CD4-positive, alpha-beta T cell (primary cell): ENCODE results near the gene RRP12. TPM values are rescaled to one million over a fixed set of nuclear protein-coding genes. Genes with fewer than 3 reads are reported as not detected.

Source experiments
- ATAC-seq: fragments of 200-7000 bp; cut with Tn5 transposase; one replicate; pipeline ENCODE4 v1.10.0; 2022; ENCODE audit warnings: mild to moderate bottlenecking; ENCODE audit not compliant: poor library complexity
- CTCF ChIA-PET: fragments of 350-600 bp; sonication (Branson Sonifier 250); formaldehyde crosslinking; loops from one replicate; lab custom pipeline; 2021; ENCODE audit warnings: antibody characterized with exemption, inconsistent platforms; lab: Charles Lee
- POLR2A ChIA-PET: fragments of 350-600 bp; sonication (Branson Sonifier 250); formaldehyde crosslinking; loops from one replicate; lab custom pipeline; 2021; ENCODE audit warnings: antibody characterized with exemption, inconsistent platforms; lab: Charles Lee
- DNase-seq, 14 experiments: peaks; one replicate each; pipeline ENCODE4 v3.0.0-alpha.2; 2013 to 2020; ENCODE audit warnings: mixed read lengths in 2 of 14
- H3K27ac ChIP-seq, 2 donors: one replicate each; pipeline versions ENCODE4 v1.5.1 to v1.7.0; 2013; ENCODE audit warnings: low read length in 2 of 2, low read depth in 1 of 2, mild to moderate bottlenecking in 1 of 2
- H3K27me3 ChIP-seq, 2 experiments: 1 replicate in 1 of 2; 2 replicates in 1 of 2; pipeline versions ENCODE4 v1.6.1 to v1.7.0; 2013; ENCODE audit warnings: low read length in 2 of 2, control low read depth in 1 of 2, mild to moderate bottlenecking in 1 of 2, moderate library complexity in 1 of 2; ENCODE audit not compliant: insufficient read depth in 2 of 2, control insufficient read depth in 1 of 2
- H3K36me3 ChIP-seq: one replicate; pipeline ENCODE4 v1.6.1; 2013; ENCODE audit warnings: low read length, control low read depth; ENCODE audit not compliant: insufficient read depth
- H3K4me1 ChIP-seq: one replicate; pipeline ENCODE4 v1.6.1; 2013; ENCODE audit warnings: low read length, control low read depth; ENCODE audit not compliant: insufficient read depth
- H3K4me3 ChIP-seq: one replicate; pipeline ENCODE4 v1.5.1; 2013; ENCODE audit warnings: mild to moderate bottlenecking, low read length, moderate library complexity
- H3K9me3 ChIP-seq, 2 experiments: 1 replicate in 1 of 2; 2 replicates in 1 of 2; pipeline versions ENCODE4 v1.6.1 to v1.7.0; 2013; ENCODE audit warnings: low read length in 2 of 2, mild to moderate bottlenecking in 2 of 2, control low read depth in 1 of 2, moderate library complexity in 1 of 2; ENCODE audit not compliant: control insufficient read depth in 1 of 2, insufficient read depth in 1 of 2
- H3K27ac Mint-ChIP-seq: one replicate; pipeline ENCODE4 v1.8.0; 2020; ENCODE audit warnings: mixed read lengths
- H3K27me3 Mint-ChIP-seq: one replicate; pipeline ENCODE4 v1.8.0; 2021; ENCODE audit warnings: mixed read lengths
- H3K36me3 Mint-ChIP-seq: one replicate; pipeline ENCODE4 v1.8.0; 2021; ENCODE audit warnings: low read depth, mixed read lengths
- H3K4me1 Mint-ChIP-seq: one replicate; pipeline ENCODE4 v1.8.0; 2021; ENCODE audit warnings: low read depth, mixed read lengths
- H3K4me3 Mint-ChIP-seq: one replicate; pipeline ENCODE4 v1.8.0; 2020; ENCODE audit warnings: mild to moderate bottlenecking, mixed read lengths
- H3K9me3 Mint-ChIP-seq: one replicate; pipeline ENCODE4 v1.8.0; 2020; ENCODE audit warnings: mixed read lengths
- CTCF ChIP-seq: fragments of 200-600 bp; IDR thresholded peaks from one replicate; pipeline ENCODE4 v1.8.0; 2022; ENCODE audit warnings: antibody characterized with exemption, mild to moderate bottlenecking
- intact Hi-C, 2 experiments: fragments of 100-400 bp; cut with DNase I in 1 of 2; cut with micrococcal nuclease in 1 of 2; formaldehyde crosslinking; loops; one replicate each; pipeline versions ENCODE4 v1.15.1 to v1.9.0; 2023 to 2025; cut with DNase I, micrococcal nuclease
- total RNA-seq, 174 experiments: library from RNA in 2 of 174; stranded (reverse) in 2 of 174; gene quantifications; one replicate each; pipeline ENCODE4 v1.2.3 and lab custom pipeline; 2021 to 2026

The RRP12 gene
- total RNA-seq, 2 experiments from 2014 or later = 84.2 to 87.6 TPM

- ChIA-PET CTCF (interaction anchor here (0.7 kb wide), 1 partner anchor 154 kb away, joined by 5 read pairs; no protein-coding TSS in a partner anchor), POLR2A (no interaction called here)
- DNase-seq (no peak), ATAC-seq (no peak)
- no peak for TF ChIP-seq CTCF
- Histone ChIP-seq H3K27me3 (no peaks in the 10 kb centered on the region), H3K9me3 (no peaks in the 10 kb centered on the region), H3K27ac (no peak overlapping the region), H3K4me3 (no peak overlapping the region), H3K36me3 (no peaks in the 10 kb centered on the region), H3K4me1 (no peaks in the 10 kb centered on the region)
- Mint-ChIP-seq H3K4me3 (no peak overlapping the region), H3K36me3 (no peaks in the 10 kb centered on the region), H3K4me1 (no peaks in the 10 kb centered on the region), H3K27me3 (no peaks in the 10 kb centered on the region), H3K9me3 (no peaks in the 10 kb centered on the region), H3K27ac (no peak overlapping the region)
- intact Hi-C loops = no loop called here
Observed at GRCh38 chr10:97307441-97307840, 93.7 kb downstream of the RRP12 start.

Other genes starting within 250 kb of the RRP12 start
- gene SLIT1, start 215.4 kb downstream of the RRP12 start, total RNA-seq = under 1 TPM; 0.30 to 0.39 TPM
- gene ARHGAP19, start 108.7 kb downstream of the RRP12 start, total RNA-seq = 1 to 10 TPM; 6.9 to 8.8 TPM
- 10 to 100 TPM; 45.2 to 45.5 TPM for gene FRAT1, start 82.1 kb downstream of the RRP12 start, total RNA-seq
- gene FRAT2, start 66.6 kb downstream of the RRP12 start, total RNA-seq = 10 to 100 TPM; 27.0 to 27.6 TPM
- 10 to 100 TPM; 50.7 to 55.5 TPM for gene PGAM1, start 24.9 kb upstream of the RRP12 start, total RNA-seq
- 10 to 100 TPM; 28.8 to 29.7 TPM for gene EXOSC1, start 44.7 kb upstream of the RRP12 start, total RNA-seq
- 1 to 10 TPM; 6.2 to 6.5 TPM for gene ZDHHC16, start 44.8 kb upstream of the RRP12 start, total RNA-seq
- gene MMS19, start 97.1 kb upstream of the RRP12 start, total RNA-seq = 10 to 100 TPM; 58.4 to 65.7 TPM
- under 1 TPM; 0.56 to 0.80 TPM for gene UBTD1, start 97.6 kb upstream of the RRP12 start, total RNA-seq
- gene ANKRD2, start 171.4 kb upstream of the RRP12 start, total RNA-seq = not detected
- not detected for gene HOGA1, start 183.0 kb upstream of the RRP12 start, total RNA-seq
- not detected for gene C10orf62, start 188.4 kb upstream of the RRP12 start, total RNA-seq
- gene MORN4, start 232.2 kb upstream of the RRP12 start, total RNA-seq = under 1 TPM; 0.36 to 0.39 TPM
- gene PI4K2A, start 239.3 kb upstream of the RRP12 start, total RNA-seq = 10 to 100 TPM; 26.3 to 27.2 TPM